ENCODE results near the gene CFAP73. TPM values are rescaled to one million over a fixed set of nuclear protein-coding genes. Genes with fewer than 3 reads are reported as not detected.

Gene CFAP73
- total RNA-seq, 1 experiment from 2014 or later, result 0.34 TPM

GRCh38 chr12:113115455-113116126 is 33.9 kb upstream of the CFAP73 start:
- Histone ChIP-seq H3K27me3 (ENCODE audit: insufficient read depth, low read length) (no peaks in the 10 kb centered on the region), H2AFZ (ENCODE audit: low read depth, low read length, poor library complexity, severe bottlenecking) (no peak overlapping the region), H3K9ac (ENCODE audit: low read length) (no peak overlapping the region), H3K4me2 (ENCODE audit: low read length) (no peak overlapping the region), H3K27ac (ENCODE audit: low read depth, low read length) (no peak overlapping the region), H3K9me2 (ENCODE audit: insufficient read depth) (no peaks in the 10 kb centered on the region), H3K4me3 (replicated peaks in 1 of 2; ENCODE audit: low read depth in 1 of 2, low read length in 2 of 2) (no peak overlapping the region), H3K9me3 (ENCODE audit: control insufficient read depth in 1 of 2, insufficient read depth in 1 of 2, low read depth in 1 of 2, low read length in 2 of 2) (no peaks in the 10 kb centered on the region), H3K79me2 (ENCODE audit: insufficient read depth, low read length) (no peaks in the 10 kb centered on the region), H4K20me1 (ENCODE audit: insufficient read depth) (no peaks in the 10 kb centered on the region), H3K36me3 (ENCODE audit: control insufficient read depth in 1 of 2, insufficient read depth in 2 of 2, low read length in 2 of 2) (no peaks in the 10 kb centered on the region), H3K4me1 (ENCODE audit: control insufficient read depth in 1 of 2, insufficient read depth in 2 of 2, low read length in 2 of 2) (peaks cover 0 to 1% of the 10 kb centered on the region in 2 experiments; a peak in 2 of 4 replicates)
- TF ChIP-seq FOSL1 (IDR thresholded peaks at IDR 0.05; ENCODE audit: low read depth) (no peak), ZBTB33 (IDR thresholded peaks at IDR 0.05; ENCODE audit: extremely low read depth, insufficient replicate concordance, low read length) (no peak), ATF3 (IDR thresholded peaks at IDR 0.05) (no peak), JUND (IDR thresholded peaks at IDR 0.05) (no peak), CTCF (IDR thresholded peaks at IDR 0.05 in 2 of 3, conservative IDR thresholded peaks at IDR 0.05 in 1 of 3; ENCODE audit: borderline replicate concordance in 1 of 3, insufficient read depth in 1 of 3, low read depth in 2 of 3, low read length in 2 of 3) (no peak), POLR2AphosphoS5 (IDR thresholded peaks at IDR 0.05; ENCODE audit: low read depth, low read length) (no peak), ELF1 (IDR thresholded peaks at IDR 0.05; ENCODE audit: borderline replicate concordance, low read depth) (no peak), CEBPB (IDR thresholded peaks at IDR 0.05; ENCODE audit: low read depth) (no peak), ZFX (IDR thresholded peaks at IDR 0.05) (no peak), EZH2 (IDR thresholded peaks at IDR 0.05) (no peak), EGR1 (IDR thresholded peaks at IDR 0.05; ENCODE audit: low read depth) (no peak), SIN3A (IDR thresholded peaks at IDR 0.05; ENCODE audit: low read depth) (no peak), ZNF274 (IDR thresholded peaks at IDR 0.05; ENCODE audit: low read depth, low read length) (no peak), POLR2A (IDR thresholded peaks at IDR 0.05; ENCODE audit: borderline replicate concordance, extremely low read depth, insufficient read depth, insufficient read length) (no peak), SP1 (IDR thresholded peaks at IDR 0.05; ENCODE audit: low read depth) (no peak), RAD21 (IDR thresholded peaks at IDR 0.05; ENCODE audit: low read depth) (no peak), SRF (IDR thresholded peaks at IDR 0.05; ENCODE audit: low read depth) (no peak), TCF7L2 (IDR thresholded peaks at IDR 0.05; ENCODE audit: borderline replicate concordance, extremely low read depth, insufficient read depth, insufficient read length) (no peak), MAX (IDR thresholded peaks at IDR 0.05) (no peak), EZH2phosphoT487 (IDR thresholded peaks at IDR 0.05; ENCODE audit: borderline replicate concordance) (no peak)
- DNase-seq (ENCODE audit: low read depth, low spot score), result no peak
- no TSS peak for BruUV-seq (replicated peaks)
- ChIA-PET POLR2A (no interaction called here), RAD21 (ENCODE audit: low non-redundant PET in 1 of 2, low total read pairs in 2 of 2, uncharacterized antibody in 2 of 2, unreplicated experiment in 2 of 2) (no interaction called here), CTCF (no interaction called here)
- intact Hi-C loops (cut with micrococcal nuclease), result no loop called here
- ATAC-seq, result no peak

Measured in HCT116 (cell line).